ENCODE results near the gene IGSF8. TPM values are rescaled to one million over a fixed set of nuclear protein-coding genes. Genes with fewer than 3 reads are reported as not detected.

IGSF8 gene
- total and polyA plus RNA-seq, 2 donors (not counting 1 experiment from before 2014, with no cell fraction given) = 6.5 to 24.4 TPM

GRCh38 chr1:160074865-160075264 lies 23.6 kb downstream of the IGSF8 start:
- Histone ChIP-seq H3K27me3 (ENCODE audit: control insufficient read depth, insufficient read depth, low read length) (peaks cover 31% of the 10 kb centered on the region), H3K36me3 (ENCODE audit: control insufficient read depth, insufficient read depth, low read length) (no peaks in the 10 kb centered on the region), H4K20me1 (ENCODE audit: control insufficient read depth, extremely low read depth, insufficient read depth, low read length) (no peaks in the 10 kb centered on the region), H3K79me2 (ENCODE audit: control insufficient read depth, insufficient read depth, low read length) (no peaks in the 10 kb centered on the region), H3K27ac (ENCODE audit: insufficient read depth, low read length) (no peak overlapping the region), H2AFZ (ENCODE audit: low read length) (no peak overlapping the region), H3K4me3 (replicated peaks in 1 of 4; ENCODE audit: control extremely low read depth in 1 of 4, insufficient read depth in 1 of 4, low read depth in 3 of 4, low read length in 4 of 4) (no peak overlapping the region), H3K9ac (ENCODE audit: insufficient read depth, low read length) (no peak overlapping the region), H3K4me2 (ENCODE audit: extremely low read depth, insufficient read depth, low read length) (no peak overlapping the region), H3K9me3 (ENCODE audit: control insufficient read depth, insufficient read depth, low read depth, low read length) (no peaks in the 10 kb centered on the region), H3K4me1 (ENCODE audit: control insufficient read depth, extremely low read depth, insufficient read depth, low read length) (no peaks in the 10 kb centered on the region)
- TF ChIP-seq CTCF (conservative IDR thresholded peaks at IDR 0.05 in 1 of 2, IDR thresholded peaks at IDR 0.05 in 1 of 2; ENCODE audit: low read depth in 1 of 2, low read length in 2 of 2) = no peak
- no peak for TF ChIP-seq EZH2 (IDR thresholded peaks at IDR 0.05; ENCODE audit: low read length, missing control alignments)
- no peak for DNase-seq (ENCODE audit: low read depth in 2 of 2)

- peaks cover 47% of the 10 kb centered on the region for H3K27me3 ChIP-seq (ENCODE audit: control insufficient read depth, insufficient read depth, low read length)
- no peak for DNase-seq (ENCODE audit: low read depth in 2 of 2)
- H3K9me3 ChIP-seq (ENCODE audit: control insufficient read depth, insufficient read depth, low read depth, low read length) = no peaks in the 10 kb centered on the region
Measured at GRCh38 chr1:160071289-160071688, 27.1 kb downstream of the IGSF8 start.

More at GRCh38 chr1:160071289-160071688, 27.1 kb downstream of the IGSF8 start:
- no peak overlapping the region for H2AFZ ChIP-seq (ENCODE audit: low read length)
- no peaks in the 10 kb centered on the region for H3K36me3 ChIP-seq (ENCODE audit: control insufficient read depth, insufficient read depth, low read length)
- H3K4me2 ChIP-seq (ENCODE audit: extremely low read depth, insufficient read depth, low read length) = no peak overlapping the region
- H3K4me1 ChIP-seq (ENCODE audit: control insufficient read depth, extremely low read depth, insufficient read depth, low read length) = no peaks in the 10 kb centered on the region
- H3K79me2 ChIP-seq (ENCODE audit: control insufficient read depth, insufficient read depth, low read length) = no peaks in the 10 kb centered on the region
- TF ChIP-seq EZH2 (IDR thresholded peaks at IDR 0.05; ENCODE audit: low read length, missing control alignments) (no peak), CTCF (conservative IDR thresholded peaks at IDR 0.05 in 1 of 2, IDR thresholded peaks at IDR 0.05 in 1 of 2; ENCODE audit: low read depth in 1 of 2, low read length in 2 of 2) (no peak)
- no peak overlapping the region for H3K9ac ChIP-seq (ENCODE audit: insufficient read depth, low read length)
- H3K27ac ChIP-seq (ENCODE audit: insufficient read depth, low read length) = no peak overlapping the region
- H4K20me1 ChIP-seq (ENCODE audit: control insufficient read depth, extremely low read depth, insufficient read depth, low read length) = no peaks in the 10 kb centered on the region
- no peak overlapping the region for H3K4me3 ChIP-seq (replicated peaks in 1 of 4; ENCODE audit: control extremely low read depth in 1 of 4, insufficient read depth in 1 of 4, low read depth in 3 of 4, low read length in 4 of 4)

All from fibroblast of lung (primary cell).